Heart right ventricle (tissue), 16 donors: ENCODE results near the gene LIMK2. TPM values are rescaled to one million over a fixed set of nuclear protein-coding genes. Genes with fewer than 3 reads are reported as not detected.

Source experiments
- ATAC-seq, 8 donors: fragments of 200-7000 bp; cut with Tn5 transposase; one replicate each; pipeline ENCODE4 v1.9.1; 2020; ENCODE audit warnings: mild to moderate bottlenecking in 8 of 8, moderate library complexity in 8 of 8, moderate number of reproducible peaks in 1 of 8
- DNase-seq, 2 donors: peaks; one replicate each; pipeline ENCODE4 v3.0.0-alpha.2; 2020
- H3K27ac ChIP-seq, 10 donors: fragments of 200-600 bp; sonication (generic) in 2 of 10; one replicate each; pipeline versions ENCODE4 v1.5.0 to v1.8.0; 2020 to 2022; ENCODE audit warnings: mild to moderate bottlenecking in 3 of 10
- H3K27me3 ChIP-seq, 7 donors: fragments of 200-600 bp; one replicate each; pipeline ENCODE4 v1.8.0; 2021 to 2022; ENCODE audit warnings: mild to moderate bottlenecking in 2 of 7
- H3K36me3 ChIP-seq, 9 donors: fragments of 200-600 bp; sonication (generic) in 1 of 9; one replicate each; pipeline versions ENCODE4 v1.5.0 to v1.8.0; 2020 to 2022; ENCODE audit warnings: mild to moderate bottlenecking in 2 of 9
- H3K4me1 ChIP-seq, 9 donors: fragments of 200-600 bp; sonication (generic) in 1 of 9; one replicate each; pipeline versions ENCODE4 v1.5.0 to v1.8.0; 2020 to 2022; ENCODE audit warnings: mild to moderate bottlenecking in 4 of 9
- H3K4me3 ChIP-seq, 10 donors: fragments of 200-600 bp; sonication (generic) in 2 of 10; one replicate each; pipeline versions ENCODE4 v1.5.0 to v1.8.0; 2020 to 2022; ENCODE audit warnings: mild to moderate bottlenecking in 7 of 10, moderate library complexity in 2 of 10
- H3K9me3 ChIP-seq, 11 donors: fragments of 200-600 bp in 10 of 11; sonication (generic) in 2 of 11; one replicate each; pipeline versions ENCODE4 v1.5.0 to v1.8.0; 2013 to 2022; ENCODE audit warnings: mild to moderate bottlenecking in 2 of 11, control low read depth in 1 of 11, moderate library complexity in 1 of 11
- CTCF ChIP-seq, 9 donors: fragments of 200-600 bp; sonication (generic) in 2 of 9; IDR thresholded peaks; one replicate each; pipeline versions ENCODE4 v1.5.0 to v1.8.0; 2021 to 2022; ENCODE audit warnings: antibody characterized with exemption in 9 of 9, mild to moderate bottlenecking in 5 of 9, moderate library complexity in 1 of 9
- WGBS, 2 donors: extraction: QIAGEN DNeasy Blood & Tissue Kit; methylation state at CpG; one replicate each; pipeline ENCODE4 v1.1.7; 2013; ENCODE audit warnings: inconsistent platforms in 1 of 2; 5-methylcytosine and 5-hydroxymethylcytosine counted together
- intact Hi-C, 10 donors: fragments of 100-400 bp; cut with DNase I; formaldehyde crosslinking; loops; one replicate each; pipeline versions ENCODE4 v1.11.1 to v1.14.2; 2022
- polyA plus RNA-seq, 2 donors: library from polyadenylated mRNA; stranded (reverse); fragments of 200-250 nt; gene quantifications; one replicate each; pipeline ENCODE4 v1.2.3, GENCODE V29; 2013
- total RNA-seq, 10 donors: library from RNA; stranded (reverse); fragmentation: NEBNext Ultra II Directional in 3 of 10; extraction: Animal tissue kit (Norgen Biotek cat#: 25700) in 3 of 10; gene quantifications; one replicate each; pipeline versions ENCODE4 v1.2.1 to v1.2.4, GENCODE V29; 2021 to 2023
- donor health status: Arrhythmogenic right ventricular cardiomyopathy.
- donor health status: ischemic (EF 13 %, LVEDD 7.1; RV severe dilation, severe dysfunction).
- donor health status: healthy with polysubstance abuse.
- donor health status: DM: no; HTN: yes; CAD: no.
- donor health status: DM: no; HTN: no; CAD: no.
- donor health status: ischemic (EF 25% LVEDD 6.9; RV normal size, moderate dysfunction).
- donor health status: ischemic (EF 25% LVEDD 5.7; RV mildly dilated, moderate dysfunction).
- donor health status: healthy.
- donor health status: DM: yes; HTN: yes; CAD: no.
- donor health status: Ischemic cardiomyopathy.
- donor health status: ischemic (EF 35%, LVEDD 5.7; RV mildly dilated, moderate dysfunction).
- donor health status: nonischemic (EF 11% LVEDD 7.7; RV severe dilation, severe dysfunction).
- donor health status: DM: yes; HTN: yes; CAD: no.
- donor health status: PGD.
- donor health status: ischemic (EF 29% LVEDD 5.4; RV normal size, mild dysfunction).
- donor health status: nonischemic (EF 23%, LVEDD 6.1; RV moderate dilation, normal function).

Gene LIMK2
- total and polyA plus RNA-seq, 12 donors = 6.0 to 18.8 (median 9.7) TPM

- intact Hi-C loops = no loop called here
- Histone ChIP-seq H3K4me3 (no peak overlapping the region), H3K27ac (no peak overlapping the region), H3K27me3 (no peaks in the 10 kb centered on the region), H3K36me3 (peaks cover 0 to 97% (median 49%) of the 10 kb centered on the region in 9 donors), H3K9me3 (no peaks in the 10 kb centered on the region), H3K4me1 (peaks cover 0 to 1% (median 0%) of the 10 kb centered on the region in 9 donors)
- ATAC-seq (no peak), DNase-seq (no peak)
- 94% methylated on average over 12 to 13 of the region's 13 CpGs for WGBS, 2 donors
- TF ChIP-seq CTCF (IDR thresholded peaks at IDR 0.05) = no peak
These were observed 116.5 kb downstream of the LIMK2 start for GRCh38 chr22:31328544-31328960.

- no peak for TF ChIP-seq CTCF (IDR thresholded peaks at IDR 0.05)
- intact Hi-C loops = no loop called here
- DNase-seq = no peak
- 86 to 89% methylated on average over 4 of the region's 4 CpGs for WGBS, 2 donors
- H3K27ac ChIP-seq = no peak overlapping the region
- peaks cover 0 to 100% (median 49%) of the 10 kb centered on the region in 9 donors for H3K36me3 ChIP-seq
- no peaks in the 10 kb centered on the region for H3K27me3 ChIP-seq
- H3K9me3 ChIP-seq = no peaks in the 10 kb centered on the region
- H3K4me1 ChIP-seq = peaks cover 0 to 6% (median 0%) of the 10 kb centered on the region in 9 donors
- no peak for ATAC-seq
- H3K4me3 ChIP-seq = no peak overlapping the region
These were observed 116.9 kb downstream of the LIMK2 start for GRCh38 chr22:31329029-31329428.

Other genes with a start within 250 kb of the LIMK2 start
- 10 to 100 TPM; 14.1 to 24.5 (median 20.5) TPM for gene MORC2, start 243.5 kb upstream of the LIMK2 start, total RNA-seq
- gene MORC2, start 243.5 kb upstream of the LIMK2 start, polyA plus RNA-seq = 10 to 100 TPM; 14.1 to 27.8 TPM
- gene TUG1, start 243.0 kb upstream of the LIMK2 start, total RNA-seq = 10 to 100 TPM; 37.7 to 48.4 (median 44.2) TPM
- 10 to 100 TPM; 18.6 to 40.2 TPM for gene TUG1, start 243.0 kb upstream of the LIMK2 start, polyA plus RNA-seq
- 100 to 1,000 TPM; 146 to 290 (median 204) TPM for gene SMTN, start 131.0 kb upstream of the LIMK2 start, total RNA-seq
- 100 to 1,000 TPM in 1 of 2 donors, 10 to 100 TPM in 1; 64.2 to 398 TPM for gene SMTN, start 131.0 kb upstream of the LIMK2 start, polyA plus RNA-seq
- gene SELENOM, start 104.7 kb upstream of the LIMK2 start, total RNA-seq = 10 to 100 TPM; 21.5 to 73.9 (median 45.3) TPM
- gene SELENOM, start 104.7 kb upstream of the LIMK2 start, polyA plus RNA-seq = 100 to 1,000 TPM; 122 to 134 TPM
- 10 to 100 TPM; 15.2 to 31.7 (median 19.3) TPM for gene INPP5J, start 89.3 kb upstream of the LIMK2 start, total RNA-seq
- 10 to 100 TPM in 1 of 2 donors, 1 to 10 TPM in 1; 7.9 to 14.0 TPM for gene INPP5J, start 89.3 kb upstream of the LIMK2 start, polyA plus RNA-seq
- not detected for gene PLA2G3, start 71.8 kb upstream of the LIMK2 start, total RNA-seq
- under 1 TPM in 1 of 2 donors, not detected in 1; 0.01 TPM for gene PLA2G3, start 71.8 kb upstream of the LIMK2 start, polyA plus RNA-seq
- gene RNF185, start 52.1 kb upstream of the LIMK2 start, total RNA-seq = 10 to 100 TPM; 20.4 to 24.9 (median 22.0) TPM
- gene RNF185, start 52.1 kb upstream of the LIMK2 start, polyA plus RNA-seq = 10 to 100 TPM; 12.2 to 18.7 TPM
- 10 to 100 TPM in 9 of 10 donors, 1 to 10 TPM in 1; 3.6 to 28.6 (median 17.6) TPM for gene PIK3IP1, start 80.2 kb downstream of the LIMK2 start, total RNA-seq
- gene PIK3IP1, start 80.2 kb downstream of the LIMK2 start, polyA plus RNA-seq = 1 to 10 TPM; 3.7 to 7.9 TPM
- 10 to 100 TPM; 10.8 to 16.9 (median 14.1) TPM for gene PATZ1, start 134.0 kb downstream of the LIMK2 start, total RNA-seq
- 10 to 100 TPM in 1 of 2 donors, 1 to 10 TPM in 1; 6.6 to 12.5 TPM for gene PATZ1, start 134.0 kb downstream of the LIMK2 start, polyA plus RNA-seq
- 10 to 100 TPM; 50.4 to 76.7 (median 60.2) TPM for gene DRG1, start 187.3 kb downstream of the LIMK2 start, total RNA-seq
- gene DRG1, start 187.3 kb downstream of the LIMK2 start, polyA plus RNA-seq = 10 to 100 TPM; 65.7 to 71.7 TPM